ENCODE data around the gene RBM6. TPM values are rescaled to one million over a fixed set of nuclear protein-coding genes. Genes with fewer than 3 reads are reported as not detected.

RBM6 gene
- total RNA-seq, 3 donors from 2014 or later = 92.2 to 158 (median 154) TPM

DNA sequence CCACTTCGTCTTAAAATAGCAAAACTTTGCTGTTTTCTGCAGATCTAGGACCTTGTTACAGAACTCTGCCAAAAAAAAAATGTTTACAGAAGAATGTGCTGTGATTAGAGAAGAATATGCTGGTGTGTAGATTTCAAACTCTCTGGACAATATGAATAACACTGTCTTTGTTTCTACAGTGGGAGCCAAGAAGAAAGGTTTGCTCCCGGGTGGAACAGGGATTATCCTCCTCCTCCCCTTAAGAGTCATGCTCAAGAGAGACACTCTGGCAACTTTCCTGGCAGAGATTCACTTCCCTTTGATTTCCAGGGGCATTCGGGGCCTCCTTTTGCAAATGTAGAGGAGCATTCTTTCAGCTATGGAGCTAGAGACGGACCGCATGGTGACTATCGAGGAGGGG is 27.3 kb downstream of the RBM6 start:
- H3K27ac ChIP-seq = no peak overlapping the region
- H3K4me1 ChIP-seq = no peaks in the 10 kb centered on the region
- no peaks in the 10 kb centered on the region for H3K36me3 ChIP-seq
- H3K9me3 ChIP-seq = no peaks in the 10 kb centered on the region
- H3K27me3 ChIP-seq = no peaks in the 10 kb centered on the region
- no peak overlapping the region for H3K4me3 ChIP-seq
- TF ChIP-seq POLR2A (IDR thresholded peaks at IDR 0.05) (no peak), CTCF (IDR thresholded peaks at IDR 0.05) (no peak), POLR2AphosphoS5 (IDR thresholded peaks at IDR 0.05) (no peak)
- intact Hi-C loops (cut with DNase I; ENCODE audit: low total_unique reads) = no loop called here
- no peak for DNase-seq (ENCODE audit: low spot score in 2 of 2)

DNA sequence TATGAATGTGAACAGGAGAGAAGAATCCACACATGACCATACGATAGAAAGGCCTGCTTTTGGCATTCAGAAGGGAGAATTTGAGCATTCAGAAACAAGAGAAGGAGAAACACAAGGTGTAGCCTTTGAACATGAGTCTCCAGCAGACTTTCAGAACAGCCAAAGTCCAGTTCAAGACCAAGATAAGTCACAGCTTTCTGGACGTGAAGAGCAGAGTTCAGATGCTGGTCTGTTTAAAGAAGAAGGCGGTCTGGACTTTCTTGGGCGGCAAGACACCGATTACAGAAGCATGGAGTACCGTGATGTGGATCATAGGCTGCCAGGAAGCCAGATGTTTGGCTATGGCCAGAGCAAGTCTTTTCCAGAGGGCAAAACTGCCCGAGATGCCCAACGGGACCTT is 28.4 kb downstream of the RBM6 start:
- TF ChIP-seq POLR2AphosphoS5 (IDR thresholded peaks at IDR 0.05) (no peak), CTCF (IDR thresholded peaks at IDR 0.05) (no peak), POLR2A (IDR thresholded peaks at IDR 0.05) (no peak)
- intact Hi-C loops (cut with DNase I; ENCODE audit: low total_unique reads) = no loop called here
- no peaks in the 10 kb centered on the region for H3K4me1 ChIP-seq

DNA sequence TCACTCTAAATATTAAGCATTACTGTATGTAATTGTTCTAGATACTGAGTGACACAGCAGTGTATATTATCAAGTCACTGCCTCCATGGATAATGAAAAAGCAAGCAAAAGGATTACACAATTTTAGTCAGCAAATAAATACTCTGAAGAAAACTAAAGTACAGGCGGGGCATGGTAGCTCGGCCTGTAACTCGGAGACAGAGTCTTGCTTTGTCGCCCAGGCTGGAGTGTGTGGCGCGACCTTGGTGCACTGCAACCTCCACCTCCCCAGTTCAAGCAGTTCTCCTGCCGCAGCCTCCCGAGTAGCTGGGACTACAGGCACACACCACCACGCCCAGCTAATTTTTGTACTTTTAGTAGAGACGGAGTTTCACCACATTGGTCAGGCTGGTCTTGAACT is 32.7 kb downstream of the RBM6 start:
- TF ChIP-seq POLR2AphosphoS5 (IDR thresholded peaks at IDR 0.05) (no peak), CTCF (IDR thresholded peaks at IDR 0.05) (no peak), POLR2A (IDR thresholded peaks at IDR 0.05) (no peak)

More for the DNA sequence above, 28.4 kb downstream of the RBM6 start:
- H3K27ac ChIP-seq = no peak overlapping the region
- H3K27me3 ChIP-seq = no peaks in the 10 kb centered on the region
- H3K4me3 ChIP-seq = no peak overlapping the region
- no peaks in the 10 kb centered on the region for H3K9me3 ChIP-seq
- no peak for DNase-seq (ENCODE audit: low spot score in 2 of 2)
- no peaks in the 10 kb centered on the region for H3K36me3 ChIP-seq

DNA sequence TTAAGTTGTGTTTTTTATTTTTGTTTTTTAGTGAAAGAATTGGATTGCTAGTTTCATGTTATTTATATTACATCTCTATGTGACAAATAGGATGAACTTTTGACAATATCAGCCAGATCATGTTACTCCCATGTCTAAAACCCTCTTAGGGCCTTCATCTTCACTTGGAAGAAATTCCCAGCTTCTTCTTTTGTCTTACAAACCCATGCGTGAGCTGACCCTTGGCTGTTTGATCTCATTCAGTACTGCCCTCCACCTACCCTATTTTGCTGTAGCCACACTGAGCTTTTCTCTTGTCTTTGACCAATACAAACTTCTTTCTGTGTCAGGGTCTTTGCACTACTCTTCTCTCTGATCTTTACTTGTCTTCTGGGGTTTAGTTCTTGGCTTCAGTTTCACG is 37.0 kb downstream of the RBM6 start:
- Histone ChIP-seq H3K27me3 (no peaks in the 10 kb centered on the region), H3K4me3 (no peak overlapping the region), H3K9me3 (no peaks in the 10 kb centered on the region), H3K36me3 (no peaks in the 10 kb centered on the region), H3K4me1 (no peaks in the 10 kb centered on the region), H3K27ac (no peak overlapping the region)
- no peak for DNase-seq (ENCODE audit: low spot score in 2 of 2)
- intact Hi-C loops (cut with DNase I; ENCODE audit: low total_unique reads) = no loop called here
- TF ChIP-seq POLR2AphosphoS5 (IDR thresholded peaks at IDR 0.05) (no peak), POLR2A (IDR thresholded peaks at IDR 0.05) (no peak), CTCF (IDR thresholded peaks at IDR 0.05) (no peak)

More for the DNA sequence above, 32.7 kb downstream of the RBM6 start:
- Histone ChIP-seq H3K27me3 (no peaks in the 10 kb centered on the region), H3K9me3 (no peaks in the 10 kb centered on the region), H3K36me3 (no peaks in the 10 kb centered on the region), H3K4me1 (no peaks in the 10 kb centered on the region), H3K4me3 (no peak overlapping the region), H3K27ac (no peak overlapping the region)
- DNase-seq (ENCODE audit: low spot score in 2 of 2) = no peak
- intact Hi-C loops (cut with DNase I; ENCODE audit: low total_unique reads) = no loop called here

DNA sequence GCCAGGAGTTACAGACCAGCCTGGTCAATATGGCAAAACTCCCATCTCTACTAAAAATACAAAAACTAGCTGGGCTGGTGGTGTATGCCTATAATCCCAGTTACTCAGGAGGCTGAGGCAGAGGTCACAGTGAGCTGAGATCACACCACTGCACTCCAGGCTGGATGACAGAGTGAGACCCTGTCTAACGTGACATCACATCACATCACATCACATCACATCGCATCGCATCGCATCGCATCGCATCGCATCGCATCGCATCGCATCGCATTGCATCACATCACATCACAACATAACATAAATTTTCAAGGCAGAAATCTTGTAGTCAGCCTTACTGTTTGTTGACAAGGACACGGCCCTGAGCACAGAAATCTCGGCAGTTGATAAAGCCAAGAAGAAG is 44.4 kb downstream of the RBM6 start:
- intact Hi-C loops (cut with DNase I; ENCODE audit: low total_unique reads) = no loop called here
- TF ChIP-seq POLR2A (IDR thresholded peaks at IDR 0.05) (no peak), POLR2AphosphoS5 (IDR thresholded peaks at IDR 0.05) (no peak), CTCF (IDR thresholded peaks at IDR 0.05) (no peak)

More for the DNA sequence above, 44.4 kb downstream of the RBM6 start:
- Histone ChIP-seq H3K36me3 (no peaks in the 10 kb centered on the region), H3K9me3 (no peaks in the 10 kb centered on the region), H3K27me3 (no peaks in the 10 kb centered on the region), H3K4me3 (no peak overlapping the region), H3K27ac (no peak overlapping the region), H3K4me1 (no peaks in the 10 kb centered on the region)
- no peak for DNase-seq (ENCODE audit: low spot score in 2 of 2)
